Endodermal cell (in vitro differentiated cells): ENCODE measurements around the gene POP4. TPM values are rescaled to one million over a fixed set of nuclear protein-coding genes. Genes with fewer than 3 reads are reported as not detected.
A peak's percentile ranks its signal among the peaks of the same experiment; 100 is the strongest.

Experiments used
- DNase-seq: peaks from one replicate; pipeline ENCODE4 v3.0.0-alpha.2; 2017
- H3K27ac ChIP-seq: 2 replicates; pipeline ENCODE4 v1.5.1; 2013; ENCODE audit warnings: mild to moderate bottlenecking, low read depth, low read length, moderate library complexity
- H3K27me3 ChIP-seq: 2 replicates; pipeline ENCODE4 v1.6.1; 2013; ENCODE audit warnings: mild to moderate bottlenecking, low read length, moderate library complexity; ENCODE audit not compliant: insufficient read depth, control insufficient read depth, poor library complexity, severe bottlenecking
- H3K36me3 ChIP-seq: 2 replicates; pipeline ENCODE4 v1.7.0; 2013; ENCODE audit warnings: mild to moderate bottlenecking, low read length, moderate library complexity; ENCODE audit not compliant: control insufficient read depth, insufficient read depth
- H3K4me1 ChIP-seq: one replicate; pipeline ENCODE4 v1.7.0; 2013; ENCODE audit warnings: low read length; ENCODE audit not compliant: control insufficient read depth, insufficient read depth
- H3K4me3 ChIP-seq: 2 replicates; pipeline ENCODE4 v1.5.1; 2013; ENCODE audit warnings: mild to moderate bottlenecking, low read length, moderate library complexity
- H3K9ac ChIP-seq: 2 replicates; pipeline ENCODE4 v1.6.1; 2013; ENCODE audit warnings: mild to moderate bottlenecking, low read length, moderate library complexity; ENCODE audit not compliant: poor library complexity, severe bottlenecking; ENCODE audit errors: extremely low read depth
- H3K9me3 ChIP-seq: 2 replicates; pipeline ENCODE4 v1.6.1; 2013; ENCODE audit warnings: mild to moderate bottlenecking, low read length, moderate library complexity; ENCODE audit not compliant: control insufficient read depth
- H3K27ac Mint-ChIP-seq: 2 replicates; pipeline ENCODE4 v1.8.0; 2020; ENCODE audit warnings: mixed read lengths
- H3K27me3 Mint-ChIP-seq: 2 replicates; pipeline ENCODE4 v1.8.0; 2021; ENCODE audit warnings: mild to moderate bottlenecking, mixed read lengths; ENCODE audit not compliant: insufficient read depth
- H3K36me3 Mint-ChIP-seq: 2 replicates; pipeline ENCODE4 v1.8.0; 2020; ENCODE audit warnings: low read depth, mixed read lengths
- H3K4me1 Mint-ChIP-seq: 2 replicates; pipeline ENCODE4 v1.8.0; 2020; ENCODE audit warnings: mixed read lengths
- H3K4me3 Mint-ChIP-seq: 2 replicates; pipeline ENCODE4 v1.8.0; 2020; ENCODE audit warnings: mild to moderate bottlenecking, moderate library complexity, mixed read lengths
- H3K9me3 Mint-ChIP-seq: 2 replicates; pipeline ENCODE4 v1.8.0; 2020; ENCODE audit warnings: mild to moderate bottlenecking, mixed read lengths
- WGBS, 2 experiments: methylation state at CpG; one replicate each; pipeline versions ENCODE4 v1.1.5 to v1.1.7; 2013; ENCODE audit warnings: missing lambda C conversion rate in 2 of 2, mixed read lengths in 1 of 2; ENCODE audit not compliant: insufficient coverage in 1 of 2, insufficient read length in 1 of 2; 5-methylcytosine and 5-hydroxymethylcytosine counted together
- total RNA-seq, 2 donors: library from RNA; stranded (reverse); fragmentation: NEBNext Ultra II Directional in 1 of 2; extraction: Animal tissue kit (Norgen Biotek cat#: 25700) in 1 of 2; gene quantifications; 2 replicates in 1 of 2; 3 replicates in 1 of 2; pipeline ENCODE4 v1.2.1, GENCODE V29; 2021
- TF ChIP-seq, protein P1 (sequence below): fragments of 200-600 bp; sonication (generic); conservative IDR thresholded peaks from 2 replicates; pipeline ENCODE4 v1.5.0; 2021; ENCODE audit warnings: antibody characterized with exemption, mild to moderate bottlenecking

POP4 gene
- total RNA-seq, 2 donors from 2014 or later = 58.2 to 59.7 TPM

DNA sequence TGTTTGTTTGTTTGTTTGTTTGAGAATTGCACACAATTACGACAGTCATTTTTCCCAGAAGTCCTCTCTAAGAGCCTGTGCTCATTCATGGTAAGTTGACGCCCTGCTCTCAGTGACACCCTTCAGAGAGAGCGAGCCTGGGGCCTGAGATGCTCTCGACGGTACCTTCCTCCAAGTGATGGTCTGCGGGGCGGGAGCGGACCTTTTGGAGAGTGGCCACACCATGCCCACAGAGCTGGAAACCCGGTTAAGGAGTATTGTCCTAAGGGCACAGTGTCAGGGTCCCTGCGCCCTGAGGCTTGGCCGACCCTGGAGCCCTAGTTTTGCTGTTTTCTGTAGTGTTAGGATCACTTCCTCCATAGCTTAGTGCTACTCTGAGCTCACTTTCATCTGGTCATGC lies 3.6 kb downstream of the POP4 start:
- no peaks in the 10 kb centered on the region for H3K27me3 Mint-ChIP-seq
- H3K9me3 ChIP-seq = no peaks in the 10 kb centered on the region
- H3K27ac Mint-ChIP-seq = no peak overlapping the region
- no peak overlapping the region for H3K27ac ChIP-seq
- DNase-seq = no peak
- H3K27me3 ChIP-seq = no peaks in the 10 kb centered on the region
- no peak overlapping the region for H3K4me3 ChIP-seq
- H3K4me1 Mint-ChIP-seq = peaks cover 6% of the 10 kb centered on the region
- no peak overlapping the region for H3K9ac ChIP-seq
- H3K4me3 Mint-ChIP-seq = no peak overlapping the region
- peaks cover 40% of the 10 kb centered on the region for H3K36me3 Mint-ChIP-seq
- peaks cover 36% of the 10 kb centered on the region for H3K36me3 ChIP-seq
- no peaks in the 10 kb centered on the region for H3K9me3 Mint-ChIP-seq
- TF ChIP-seq, protein P1, sequence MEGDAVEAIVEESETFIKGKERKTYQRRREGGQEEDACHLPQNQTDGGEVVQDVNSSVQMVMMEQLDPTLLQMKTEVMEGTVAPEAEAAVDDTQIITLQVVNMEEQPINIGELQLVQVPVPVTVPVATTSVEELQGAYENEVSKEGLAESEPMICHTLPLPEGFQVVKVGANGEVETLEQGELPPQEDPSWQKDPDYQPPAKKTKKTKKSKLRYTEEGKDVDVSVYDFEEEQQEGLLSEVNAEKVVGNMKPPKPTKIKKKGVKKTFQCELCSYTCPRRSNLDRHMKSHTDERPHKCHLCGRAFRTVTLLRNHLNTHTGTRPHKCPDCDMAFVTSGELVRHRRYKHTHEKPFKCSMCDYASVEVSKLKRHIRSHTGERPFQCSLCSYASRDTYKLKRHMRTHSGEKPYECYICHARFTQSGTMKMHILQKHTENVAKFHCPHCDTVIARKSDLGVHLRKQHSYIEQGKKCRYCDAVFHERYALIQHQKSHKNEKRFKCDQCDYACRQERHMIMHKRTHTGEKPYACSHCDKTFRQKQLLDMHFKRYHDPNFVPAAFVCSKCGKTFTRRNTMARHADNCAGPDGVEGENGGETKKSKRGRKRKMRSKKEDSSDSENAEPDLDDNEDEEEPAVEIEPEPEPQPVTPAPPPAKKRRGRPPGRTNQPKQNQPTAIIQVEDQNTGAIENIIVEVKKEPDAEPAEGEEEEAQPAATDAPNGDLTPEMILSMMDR = no peak
- 91 to 92% methylated on average over 10 to 11 of the region's 11 CpGs for WGBS, 2 experiments
- H3K4me1 ChIP-seq = peaks cover 4% of the 10 kb centered on the region

DNA sequence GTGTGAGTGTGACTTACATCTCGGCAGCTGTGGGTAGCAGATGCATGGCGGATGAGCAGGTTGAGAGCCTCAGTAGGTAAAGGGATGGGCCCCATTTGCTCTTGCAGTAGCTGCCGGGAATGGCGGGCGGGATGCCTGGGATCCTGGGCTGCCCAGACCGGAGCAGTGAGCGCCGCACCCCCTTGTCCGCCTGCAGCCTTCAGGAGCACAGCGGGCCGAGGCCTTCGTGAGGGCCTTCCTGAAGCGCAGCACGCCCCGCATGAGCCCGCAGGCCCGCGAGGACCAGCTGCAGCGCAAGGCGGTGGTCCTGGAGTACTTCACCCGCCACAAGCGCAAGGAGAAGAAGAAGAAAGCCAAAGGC lies 4.1 kb downstream of the POP4 start:
- Mint-ChIP-seq H3K36me3 (peaks cover 45% of the 10 kb centered on the region), H3K4me1 (peaks cover 6% of the 10 kb centered on the region), H3K4me3 (no peak overlapping the region), H3K27me3 (no peaks in the 10 kb centered on the region), H3K9me3 (no peaks in the 10 kb centered on the region), H3K27ac (no peak overlapping the region)
- no peaks in the 10 kb centered on the region for H3K27me3 ChIP-seq
- no peak overlapping the region for H3K27ac ChIP-seq
- H3K36me3 ChIP-seq = peaks cover 41% of the 10 kb centered on the region
- no peak overlapping the region for H3K4me3 ChIP-seq
- H3K4me1 ChIP-seq = peaks cover 4% of the 10 kb centered on the region
- 92 to 96% methylated on average over 18 to 22 of the region's 22 CpGs for WGBS, 2 experiments
- no peak overlapping the region for H3K9ac ChIP-seq
- no peaks in the 10 kb centered on the region for H3K9me3 ChIP-seq
- TF ChIP-seq, protein P1 = no peak
- DNase-seq = no peak

DNA sequence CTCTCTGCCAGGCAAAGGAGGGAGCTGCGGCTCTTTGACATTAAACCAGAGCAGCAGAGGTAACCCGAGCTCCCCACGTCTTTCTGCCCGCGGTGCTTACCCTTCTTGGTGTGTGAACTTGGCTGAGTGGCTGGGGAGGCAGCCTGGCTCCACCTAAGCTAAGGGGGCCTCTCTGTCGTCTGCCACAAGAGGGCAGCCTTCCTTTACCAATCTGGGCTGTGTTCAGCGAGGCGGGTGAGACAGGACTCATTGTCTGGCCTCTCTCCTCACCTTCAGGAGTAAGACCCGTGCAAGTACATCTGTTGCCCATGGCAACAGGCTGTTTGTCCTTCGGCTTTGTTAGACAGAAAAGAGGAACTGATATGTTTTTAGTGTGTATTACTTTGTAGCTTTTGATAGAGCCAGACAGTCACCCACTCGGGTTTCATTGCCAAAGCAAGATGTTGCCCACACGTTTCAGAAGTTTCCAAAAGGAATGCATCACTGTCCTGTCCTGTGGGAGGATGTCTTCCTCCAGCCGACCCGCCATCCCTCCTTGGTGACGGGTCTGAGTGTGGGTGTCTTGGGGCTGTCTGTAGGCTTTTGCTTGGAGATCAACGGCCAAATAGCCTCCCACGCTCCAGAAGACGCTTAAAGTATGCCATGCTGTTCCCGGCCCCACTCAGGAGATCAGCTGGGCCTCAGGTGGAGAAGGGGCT lies 4.6 kb downstream of the POP4 start:
- peak; percentile 97 for DNase-seq
- Mint-ChIP-seq H3K27me3 (no peaks in the 10 kb centered on the region), H3K9me3 (no peaks in the 10 kb centered on the region), H3K27ac (no peak overlapping the region), H3K4me1 (peaks cover 6% of the 10 kb centered on the region), H3K36me3 (peaks cover 50% of the 10 kb centered on the region), H3K4me3 (no peak overlapping the region)
- Histone ChIP-seq H3K4me3 (no peak overlapping the region), H3K9me3 (no peaks in the 10 kb centered on the region), H3K27ac (no peak overlapping the region), H3K27me3 (no peaks in the 10 kb centered on the region), H3K36me3 (peaks cover 46% of the 10 kb centered on the region), H3K4me1 (peaks cover 4% of the 10 kb centered on the region), H3K9ac (no peak overlapping the region)
- TF ChIP-seq, protein P1 = peak; percentile 97
- WGBS, 2 experiments = 54 to 60% methylated on average over 19 of the region's 19 CpGs
